D721Med (cell line): ENCODE measurements around the gene IL27RA.

Experiments
- DNase-seq: peaks from one replicate; pipeline ENCODE4 v3.0.0; 2011; ENCODE audit warnings: low spot score; ENCODE audit not compliant: insufficient read length
- FAIRE-seq: peaks from 2 replicates; lab custom pipeline; 2011; peaks lifted over from hg19 to GRCh38; lab: Jason Lieb, UNC
- CTCF ChIP-seq: IDR thresholded peaks from 2 replicates; pipeline ENCODE4 v1.5.1; 2012; ENCODE audit warnings: mild to moderate bottlenecking, control low read depth; ENCODE audit not compliant: insufficient read depth; ENCODE audit errors: missing control alignments

The IL27RA gene

GRCh38 chr19:14086098-14086497 is 54.5 kb downstream of the IL27RA start:
- no peak for TF ChIP-seq CTCF
- FAIRE-seq (no peak), DNase-seq (no peak)

- no peak for TF ChIP-seq CTCF
- no peak for DNase-seq
- no peak for FAIRE-seq
These were observed 57.3 kb downstream of the IL27RA start for GRCh38 chr19:14088634-14089411.

- DNase-seq (no peak), FAIRE-seq (no peak)
- TF ChIP-seq CTCF = no peak
These were observed 57.8 kb downstream of the IL27RA start for GRCh38 chr19:14089412-14089661.

- FAIRE-seq (no peak), DNase-seq (no peak)
- peak; percentile 9 for TF ChIP-seq CTCF
These were observed 58.3 kb downstream of the IL27RA start for GRCh38 chr19:14089662-14090508.

GRCh38 chr19:14090509-14091080 is 59.0 kb downstream of the IL27RA start, which contains the start of gene SAMD1:
SAMD1 (minus strand) TSS chr19:14090751.
- no peak for TF ChIP-seq CTCF
- DNase-seq (peak; percentile 78), FAIRE-seq (no peak)

GRCh38 chr19:14091081-14091812 is 59.7 kb downstream of the IL27RA start:
- FAIRE-seq (no peak), DNase-seq (peak; percentile 73)
- peak; percentile 12 for TF ChIP-seq CTCF
